ENCODE measurements around the gene MAPKAPK2.

DNA sequence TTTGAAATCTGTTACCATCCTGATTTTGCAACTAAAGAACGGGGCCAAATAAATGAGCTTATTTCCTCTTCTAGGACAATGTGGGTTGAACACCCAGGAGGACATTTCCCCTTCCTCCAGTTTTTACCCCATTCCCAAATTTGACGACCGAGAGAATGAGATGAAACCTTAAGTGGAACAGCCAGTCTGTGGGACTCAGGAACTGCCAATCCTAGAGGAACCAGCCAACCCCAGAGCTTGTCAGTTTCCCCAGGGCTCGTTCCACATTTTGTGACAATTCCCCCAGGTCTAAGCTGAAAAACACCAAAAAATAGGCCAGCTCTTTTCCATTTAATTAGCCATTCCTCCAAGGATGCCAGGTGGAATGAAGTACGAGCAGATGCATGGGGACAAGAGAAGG lies 21.3 kb upstream of the MAPKAPK2 start:
- TF ChIP-seq, protein P1, sequence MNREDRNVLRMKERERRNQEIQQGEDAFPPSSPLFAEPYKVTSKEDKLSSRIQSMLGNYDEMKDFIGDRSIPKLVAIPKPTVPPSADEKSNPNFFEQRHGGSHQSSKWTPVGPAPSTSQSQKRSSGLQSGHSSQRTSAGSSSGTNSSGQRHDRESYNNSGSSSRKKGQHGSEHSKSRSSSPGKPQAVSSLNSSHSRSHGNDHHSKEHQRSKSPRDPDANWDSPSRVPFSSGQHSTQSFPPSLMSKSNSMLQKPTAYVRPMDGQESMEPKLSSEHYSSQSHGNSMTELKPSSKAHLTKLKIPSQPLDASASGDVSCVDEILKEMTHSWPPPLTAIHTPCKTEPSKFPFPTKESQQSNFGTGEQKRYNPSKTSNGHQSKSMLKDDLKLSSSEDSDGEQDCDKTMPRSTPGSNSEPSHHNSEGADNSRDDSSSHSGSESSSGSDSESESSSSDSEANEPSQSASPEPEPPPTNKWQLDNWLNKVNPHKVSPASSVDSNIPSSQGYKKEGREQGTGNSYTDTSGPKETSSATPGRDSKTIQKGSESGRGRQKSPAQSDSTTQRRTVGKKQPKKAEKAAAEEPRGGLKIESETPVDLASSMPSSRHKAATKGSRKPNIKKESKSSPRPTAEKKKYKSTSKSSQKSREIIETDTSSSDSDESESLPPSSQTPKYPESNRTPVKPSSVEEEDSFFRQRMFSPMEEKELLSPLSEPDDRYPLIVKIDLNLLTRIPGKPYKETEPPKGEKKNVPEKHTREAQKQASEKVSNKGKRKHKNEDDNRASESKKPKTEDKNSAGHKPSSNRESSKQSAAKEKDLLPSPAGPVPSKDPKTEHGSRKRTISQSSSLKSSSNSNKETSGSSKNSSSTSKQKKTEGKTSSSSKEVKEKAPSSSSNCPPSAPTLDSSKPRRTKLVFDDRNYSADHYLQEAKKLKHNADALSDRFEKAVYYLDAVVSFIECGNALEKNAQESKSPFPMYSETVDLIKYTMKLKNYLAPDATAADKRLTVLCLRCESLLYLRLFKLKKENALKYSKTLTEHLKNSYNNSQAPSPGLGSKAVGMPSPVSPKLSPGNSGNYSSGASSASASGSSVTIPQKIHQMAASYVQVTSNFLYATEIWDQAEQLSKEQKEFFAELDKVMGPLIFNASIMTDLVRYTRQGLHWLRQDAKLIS (CRISPR knock-in tag; IDR thresholded peaks at IDR 0.05; ENCODE audit: borderline replicate concordance): no peak
- TF ChIP-seq, protein P2, sequence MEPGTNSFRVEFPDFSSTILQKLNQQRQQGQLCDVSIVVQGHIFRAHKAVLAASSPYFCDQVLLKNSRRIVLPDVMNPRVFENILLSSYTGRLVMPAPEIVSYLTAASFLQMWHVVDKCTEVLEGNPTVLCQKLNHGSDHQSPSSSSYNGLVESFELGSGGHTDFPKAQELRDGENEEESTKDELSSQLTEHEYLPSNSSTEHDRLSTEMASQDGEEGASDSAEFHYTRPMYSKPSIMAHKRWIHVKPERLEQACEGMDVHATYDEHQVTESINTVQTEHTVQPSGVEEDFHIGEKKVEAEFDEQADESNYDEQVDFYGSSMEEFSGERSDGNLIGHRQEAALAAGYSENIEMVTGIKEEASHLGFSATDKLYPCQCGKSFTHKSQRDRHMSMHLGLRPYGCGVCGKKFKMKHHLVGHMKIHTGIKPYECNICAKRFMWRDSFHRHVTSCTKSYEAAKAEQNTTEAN (CRISPR knock-in tag; IDR thresholded peaks at IDR 0.05): no peak
- TF ChIP-seq, protein P3, sequence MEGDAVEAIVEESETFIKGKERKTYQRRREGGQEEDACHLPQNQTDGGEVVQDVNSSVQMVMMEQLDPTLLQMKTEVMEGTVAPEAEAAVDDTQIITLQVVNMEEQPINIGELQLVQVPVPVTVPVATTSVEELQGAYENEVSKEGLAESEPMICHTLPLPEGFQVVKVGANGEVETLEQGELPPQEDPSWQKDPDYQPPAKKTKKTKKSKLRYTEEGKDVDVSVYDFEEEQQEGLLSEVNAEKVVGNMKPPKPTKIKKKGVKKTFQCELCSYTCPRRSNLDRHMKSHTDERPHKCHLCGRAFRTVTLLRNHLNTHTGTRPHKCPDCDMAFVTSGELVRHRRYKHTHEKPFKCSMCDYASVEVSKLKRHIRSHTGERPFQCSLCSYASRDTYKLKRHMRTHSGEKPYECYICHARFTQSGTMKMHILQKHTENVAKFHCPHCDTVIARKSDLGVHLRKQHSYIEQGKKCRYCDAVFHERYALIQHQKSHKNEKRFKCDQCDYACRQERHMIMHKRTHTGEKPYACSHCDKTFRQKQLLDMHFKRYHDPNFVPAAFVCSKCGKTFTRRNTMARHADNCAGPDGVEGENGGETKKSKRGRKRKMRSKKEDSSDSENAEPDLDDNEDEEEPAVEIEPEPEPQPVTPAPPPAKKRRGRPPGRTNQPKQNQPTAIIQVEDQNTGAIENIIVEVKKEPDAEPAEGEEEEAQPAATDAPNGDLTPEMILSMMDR (IDR thresholded peaks at IDR 0.05): no peak
- TF ChIP-seq, protein P4, sequence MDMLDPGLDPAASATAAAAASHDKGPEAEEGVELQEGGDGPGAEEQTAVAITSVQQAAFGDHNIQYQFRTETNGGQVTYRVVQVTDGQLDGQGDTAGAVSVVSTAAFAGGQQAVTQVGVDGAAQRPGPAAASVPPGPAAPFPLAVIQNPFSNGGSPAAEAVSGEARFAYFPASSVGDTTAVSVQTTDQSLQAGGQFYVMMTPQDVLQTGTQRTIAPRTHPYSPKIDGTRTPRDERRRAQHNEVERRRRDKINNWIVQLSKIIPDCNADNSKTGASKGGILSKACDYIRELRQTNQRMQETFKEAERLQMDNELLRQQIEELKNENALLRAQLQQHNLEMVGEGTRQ (CRISPR knock-in tag; IDR thresholded peaks at IDR 0.05): no peak
- TF ChIP-seq FOXP1 (CRISPR knock-in tag; IDR thresholded peaks at IDR 0.05; ENCODE audit: borderline replicate concordance): no peak
- no peak for TF ChIP-seq EMX1 (CRISPR knock-in tag; IDR thresholded peaks at IDR 0.05)
- no peak for TF ChIP-seq ETV6 (CRISPR knock-in tag; IDR thresholded peaks at IDR 0.05)
